Astrocyte (in vitro differentiated cells and primary cell): ENCODE data around the gene GPR142. TPM values are rescaled to one million over a fixed set of nuclear protein-coding genes. Genes with fewer than 3 reads are reported as not detected.

Experiments
- DNase-seq: peaks from one replicate; pipeline ENCODE4 v3.0.0-alpha.2; 2010; ENCODE audit warnings: low read depth
- FAIRE-seq: peaks from 2 replicates; lab custom pipeline; 2011; peaks lifted over from hg19 to GRCh38; lab: Jason Lieb, UNC
- H2AFZ ChIP-seq: 2 replicates; pipeline ENCODE4 v1.6.0; 2012; ENCODE audit warnings: low read depth, low read length, inconsistent platforms
- H3K27ac ChIP-seq: 2 replicates; pipeline ENCODE4 v1.5.1; 2011; ENCODE audit warnings: low read depth, low read length, inconsistent platforms
- H3K27me3 ChIP-seq: 2 replicates; pipeline ENCODE4 v1.6.0; 2011; ENCODE audit warnings: low read length, inconsistent platforms; ENCODE audit not compliant: insufficient read depth
- H3K36me3 ChIP-seq: 2 replicates; pipeline ENCODE4 v1.5.1; 2011; ENCODE audit warnings: low read length, inconsistent platforms; ENCODE audit not compliant: insufficient read depth
- H3K4me1 ChIP-seq: 2 replicates; pipeline ENCODE4 v1.5.1; 2011; ENCODE audit warnings: low read length, inconsistent platforms; ENCODE audit not compliant: insufficient read depth
- H3K4me2 ChIP-seq: 2 replicates; pipeline ENCODE4 v1.6.0; 2012; ENCODE audit warnings: low read length, inconsistent platforms
- H3K4me3 ChIP-seq: 2 replicates; pipeline ENCODE4 v1.5.1; 2011; ENCODE audit warnings: low read depth, mild to moderate bottlenecking, low read length, inconsistent platforms; ENCODE audit not compliant: insufficient read depth
- H3K79me2 ChIP-seq: 2 replicates; pipeline ENCODE4 v1.6.0; 2012; ENCODE audit warnings: mild to moderate bottlenecking, low read length, inconsistent platforms; ENCODE audit not compliant: insufficient read depth
- H3K9ac ChIP-seq: 2 replicates; pipeline ENCODE4 v1.6.0; 2012; ENCODE audit warnings: mild to moderate bottlenecking, low read length, inconsistent platforms
- H3K9me3 ChIP-seq: 2 replicates; pipeline ENCODE4 v1.5.1; 2012; ENCODE audit warnings: low read depth, mild to moderate bottlenecking, low read length, inconsistent platforms; ENCODE audit not compliant: insufficient read depth
- H4K20me1 ChIP-seq: 2 replicates; pipeline ENCODE4 v1.6.0; 2012; ENCODE audit warnings: low read length, inconsistent platforms; ENCODE audit not compliant: insufficient read depth
- H3K27ac Mint-ChIP-seq: one replicate; pipeline ENCODE4 v1.8.0; 2021; ENCODE audit warnings: mild to moderate bottlenecking, mixed read lengths; ENCODE audit not compliant: unreplicated experiment
- H3K27me3 Mint-ChIP-seq: one replicate; pipeline ENCODE4 v1.8.0; 2021; ENCODE audit warnings: low read depth, mixed read lengths; ENCODE audit not compliant: unreplicated experiment
- H3K36me3 Mint-ChIP-seq: one replicate; pipeline ENCODE4 v1.8.0; 2021; ENCODE audit warnings: low read depth, mixed read lengths; ENCODE audit not compliant: unreplicated experiment
- H3K4me1 Mint-ChIP-seq: one replicate; pipeline ENCODE4 v1.8.0; 2021; ENCODE audit warnings: low read depth, mixed read lengths; ENCODE audit not compliant: unreplicated experiment
- H3K4me3 Mint-ChIP-seq: one replicate; pipeline ENCODE4 v1.8.0; 2021; ENCODE audit warnings: mild to moderate bottlenecking, moderate library complexity, mixed read lengths; ENCODE audit not compliant: unreplicated experiment
- H3K9me3 Mint-ChIP-seq: one replicate; pipeline ENCODE4 v1.8.0; 2021; ENCODE audit warnings: mild to moderate bottlenecking, mixed read lengths; ENCODE audit not compliant: unreplicated experiment
- EZH2 ChIP-seq: IDR thresholded peaks from 2 replicates; pipeline ENCODE4 v1.6.1; 2012; ENCODE audit warnings: mild to moderate bottlenecking, low read length, inconsistent platforms; ENCODE audit not compliant: insufficient read depth
- total RNA-seq: library from RNA; stranded (reverse); gene quantifications from 2 replicates; pipeline ENCODE4 v1.2.1, GENCODE V29; 2021
- TF ChIP-seq, protein P1 (sequence below): IDR thresholded peaks from 2 replicates; pipeline ENCODE4 v1.5.1; 2011; ENCODE audit warnings: low read depth, mild to moderate bottlenecking, inconsistent platforms, low read length, moderate library complexity; ENCODE audit not compliant: insufficient read depth

GPR142 gene
- total RNA-seq, 1 donor from 2014 or later: not detected

- no peaks in the 10 kb centered on the region for H3K79me2 ChIP-seq
- Mint-ChIP-seq H3K27ac (peak overlapping the region; percentile 5), H3K27me3 (peaks cover 4% of the 10 kb centered on the region), H3K4me1 (peaks cover 9% of the 10 kb centered on the region), H3K4me3 (no peak overlapping the region), H3K36me3 (peaks cover 3% of the 10 kb centered on the region), H3K9me3 (peaks cover under 1% of the 10 kb centered on the region)
- no peak overlapping the region for H3K9ac ChIP-seq
- H3K9me3 ChIP-seq: no peaks in the 10 kb centered on the region
- no peak overlapping the region for H3K4me2 ChIP-seq
- no peak overlapping the region for H2AFZ ChIP-seq
- TF ChIP-seq, protein P1, sequence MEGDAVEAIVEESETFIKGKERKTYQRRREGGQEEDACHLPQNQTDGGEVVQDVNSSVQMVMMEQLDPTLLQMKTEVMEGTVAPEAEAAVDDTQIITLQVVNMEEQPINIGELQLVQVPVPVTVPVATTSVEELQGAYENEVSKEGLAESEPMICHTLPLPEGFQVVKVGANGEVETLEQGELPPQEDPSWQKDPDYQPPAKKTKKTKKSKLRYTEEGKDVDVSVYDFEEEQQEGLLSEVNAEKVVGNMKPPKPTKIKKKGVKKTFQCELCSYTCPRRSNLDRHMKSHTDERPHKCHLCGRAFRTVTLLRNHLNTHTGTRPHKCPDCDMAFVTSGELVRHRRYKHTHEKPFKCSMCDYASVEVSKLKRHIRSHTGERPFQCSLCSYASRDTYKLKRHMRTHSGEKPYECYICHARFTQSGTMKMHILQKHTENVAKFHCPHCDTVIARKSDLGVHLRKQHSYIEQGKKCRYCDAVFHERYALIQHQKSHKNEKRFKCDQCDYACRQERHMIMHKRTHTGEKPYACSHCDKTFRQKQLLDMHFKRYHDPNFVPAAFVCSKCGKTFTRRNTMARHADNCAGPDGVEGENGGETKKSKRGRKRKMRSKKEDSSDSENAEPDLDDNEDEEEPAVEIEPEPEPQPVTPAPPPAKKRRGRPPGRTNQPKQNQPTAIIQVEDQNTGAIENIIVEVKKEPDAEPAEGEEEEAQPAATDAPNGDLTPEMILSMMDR: no peak
- TF ChIP-seq EZH2: no peak
- FAIRE-seq (no peak), DNase-seq (peak; percentile 61)
- H3K27ac ChIP-seq: no peak overlapping the region
- H3K36me3 ChIP-seq: no peaks in the 10 kb centered on the region
- peaks cover 5% of the 10 kb centered on the region for H3K4me1 ChIP-seq
- no peaks in the 10 kb centered on the region for H3K27me3 ChIP-seq
- H3K4me3 ChIP-seq: no peak overlapping the region
- H4K20me1 ChIP-seq: no peaks in the 10 kb centered on the region
These were observed 50.1 kb downstream of the GPR142 start for GRCh38 chr17:74417178-74418045.

GRCh38 chr17:74419928-74420411 is 52.7 kb downstream of the GPR142 start:
- H3K27me3 Mint-ChIP-seq: peaks cover 9% of the 10 kb centered on the region
- no peak for FAIRE-seq
- no peaks in the 10 kb centered on the region for H3K36me3 ChIP-seq

More at GRCh38 chr17:74419928-74420411, 52.7 kb downstream of the GPR142 start:
- Mint-ChIP-seq H3K27ac (no peak overlapping the region), H3K36me3 (peaks cover 6% of the 10 kb centered on the region), H3K4me1 (peaks cover 9% of the 10 kb centered on the region), H3K4me3 (no peak overlapping the region), H3K9me3 (peaks cover 3% of the 10 kb centered on the region)
- DNase-seq: no peak
- no peaks in the 10 kb centered on the region for H4K20me1 ChIP-seq
- H3K4me3 ChIP-seq: no peak overlapping the region
- peaks cover 5% of the 10 kb centered on the region for H3K4me1 ChIP-seq
- no peaks in the 10 kb centered on the region for H3K27me3 ChIP-seq
- H3K9ac ChIP-seq: no peak overlapping the region
- H3K79me2 ChIP-seq: no peaks in the 10 kb centered on the region
- no peaks in the 10 kb centered on the region for H3K9me3 ChIP-seq
- TF ChIP-seq, protein P1: no peak
- TF ChIP-seq EZH2: no peak
- H3K4me2 ChIP-seq: no peak overlapping the region
- H2AFZ ChIP-seq: no peak overlapping the region
- no peak overlapping the region for H3K27ac ChIP-seq

Other genes with a start within 250 kb of the GPR142 start
- 832 and 919 TPM in 2 replicates for gene RPL38, start 163.8 kb upstream of the GPR142 start, total RNA-seq
- gene TTYH2, start 153.9 kb upstream of the GPR142 start, total RNA-seq: 8.0 and 9.8 TPM in 2 replicates
- not detected in 2 replicates for gene DNAI2, start 93.3 kb upstream of the GPR142 start, total RNA-seq
- gene KIF19, start 41.3 kb upstream of the GPR142 start, total RNA-seq: not detected in 2 replicates
- gene BTBD17, start 5.6 kb upstream of the GPR142 start, total RNA-seq: not detected in 2 replicates
- 65.3 and 70.4 TPM in 2 replicates for gene GPRC5C, start 64.6 kb downstream of the GPR142 start, total RNA-seq
- not detected in 2 replicates for gene CD300A, start 99.1 kb downstream of the GPR142 start, total RNA-seq
- gene CD300LB, start 164.0 kb downstream of the GPR142 start, total RNA-seq: not detected in 2 replicates
- 0.27 TPM in 1 of 2 replicates, not detected in the other for gene CD300C, start 178.6 kb downstream of the GPR142 start, total RNA-seq
- not detected in 2 replicates for gene CD300H, start 200.0 kb downstream of the GPR142 start, total RNA-seq
- gene CD300LD, start 224.8 kb downstream of the GPR142 start, total RNA-seq: not detected in 2 replicates